Esophagus (tissue), 2 donors: ENCODE measurements around the gene LRP10. TPM values are rescaled to one million over a fixed set of nuclear protein-coding genes. Genes with fewer than 3 reads are reported as not detected.

Experiments
- H3K27ac ChIP-seq, 2 donors: one replicate each; pipeline ENCODE4 v1.5.1; 2013; ENCODE audit warnings: low read depth in 2 of 2, mild to moderate bottlenecking in 2 of 2, inconsistent platforms in 1 of 2, low read length in 1 of 2, moderate library complexity in 1 of 2
- H3K27me3 ChIP-seq, 2 donors: one replicate each; pipeline ENCODE4 v1.6.1; 2013; ENCODE audit warnings: low read length in 2 of 2, control low read depth in 1 of 2, mild to moderate bottlenecking in 1 of 2; ENCODE audit not compliant: insufficient read depth in 2 of 2, control insufficient read depth in 1 of 2
- H3K36me3 ChIP-seq, 2 donors: one replicate each; pipeline ENCODE4 v1.6.1; 2013; ENCODE audit warnings: low read length in 1 of 2; ENCODE audit not compliant: control insufficient read depth in 2 of 2, insufficient read depth in 2 of 2
- H3K4me1 ChIP-seq, 2 donors: one replicate each; pipeline ENCODE4 v1.6.1; 2013; ENCODE audit warnings: low read length in 1 of 2; ENCODE audit not compliant: control insufficient read depth in 2 of 2, insufficient read depth in 2 of 2
- H3K4me3 ChIP-seq, 2 donors: one replicate each; pipeline ENCODE4 v1.5.1; 2013; ENCODE audit warnings: low read length in 2 of 2, mild to moderate bottlenecking in 2 of 2, low read depth in 1 of 2, moderate library complexity in 1 of 2
- H3K9me3 ChIP-seq, 2 donors: one replicate each; pipeline ENCODE4 v1.6.1; 2013; ENCODE audit warnings: mild to moderate bottlenecking in 2 of 2, low read depth in 1 of 2, low read length in 1 of 2, moderate library complexity in 1 of 2; ENCODE audit not compliant: control insufficient read depth in 2 of 2, insufficient read depth in 1 of 2
- WGBS, 2 donors: extraction: QIAGEN DNeasy Blood & Tissue Kit; methylation state at CpG; one replicate each; pipeline ENCODE4 v1.1.7; 2013; 5-methylcytosine and 5-hydroxymethylcytosine counted together
- polyA plus RNA-seq, 2 donors: library from polyadenylated mRNA; stranded (reverse); fragments of 200-250 nt; gene quantifications; one replicate each; pipeline ENCODE4 v1.2.3, GENCODE V29; 2013
- donor health status: healthy with polysubstance abuse.
- donor health status: Bipolar disorder and iron deficiency.

Gene LRP10
- polyA plus RNA-seq, 2 donors: 69.8 to 129 TPM

DNA sequence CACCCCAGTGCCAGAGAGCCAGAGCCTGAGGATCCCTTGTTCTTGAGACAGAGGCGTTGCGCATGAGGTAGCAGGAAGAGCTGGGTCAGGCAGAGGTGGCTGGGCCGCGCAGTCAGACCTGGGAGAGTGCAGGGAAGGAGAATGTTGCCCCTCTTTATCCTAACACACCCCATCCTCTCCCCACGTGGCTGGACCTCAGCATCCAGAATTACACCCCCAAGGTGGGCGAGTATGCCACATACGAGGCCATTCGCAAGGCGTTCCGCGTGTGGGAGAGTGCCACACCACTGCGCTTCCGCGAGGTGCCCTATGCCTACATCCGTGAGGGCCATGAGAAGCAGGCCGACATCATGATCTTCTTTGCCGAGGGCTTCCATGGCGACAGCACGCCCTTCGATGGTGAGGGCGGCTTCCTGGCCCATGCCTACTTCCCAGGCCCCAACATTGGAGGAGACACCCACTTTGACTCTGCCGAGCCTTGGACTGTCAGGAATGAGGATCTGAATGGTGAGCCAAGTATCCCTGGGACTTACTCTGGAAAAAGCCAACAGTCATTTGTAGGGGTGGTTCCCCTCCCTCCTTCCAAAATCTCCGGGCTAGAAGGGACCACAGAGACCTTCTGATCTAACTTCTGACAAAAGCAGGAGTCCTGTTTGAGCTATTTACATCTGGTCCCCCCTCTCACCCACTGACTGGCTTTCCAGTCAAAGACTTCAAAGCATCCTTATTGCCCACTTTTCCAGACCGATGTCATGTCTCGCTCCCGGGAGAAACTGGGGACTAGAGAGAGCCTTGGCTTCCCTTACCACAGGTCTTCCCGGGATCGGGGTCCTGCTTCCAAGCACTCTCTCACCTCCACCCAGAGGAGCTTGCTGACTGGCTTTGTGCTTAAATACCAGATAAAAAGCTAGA lies 29.1 kb upstream of the LRP10 start:
- Histone ChIP-seq H3K9me3 (no peaks in the 10 kb centered on the region), H3K27ac (peak overlapping the region in 1 of 2 donors; percentile 13), H3K4me1 (peaks cover 9 to 24% of the 10 kb centered on the region in 2 donors), H3K36me3 (peaks cover 16 to 54% of the 10 kb centered on the region in 2 donors), H3K4me3 (no peak overlapping the region), H3K27me3 (no peaks in the 10 kb centered on the region)
- WGBS, 2 donors: 86 to 90% methylated on average over 28 of the region's 28 CpGs

DNA sequence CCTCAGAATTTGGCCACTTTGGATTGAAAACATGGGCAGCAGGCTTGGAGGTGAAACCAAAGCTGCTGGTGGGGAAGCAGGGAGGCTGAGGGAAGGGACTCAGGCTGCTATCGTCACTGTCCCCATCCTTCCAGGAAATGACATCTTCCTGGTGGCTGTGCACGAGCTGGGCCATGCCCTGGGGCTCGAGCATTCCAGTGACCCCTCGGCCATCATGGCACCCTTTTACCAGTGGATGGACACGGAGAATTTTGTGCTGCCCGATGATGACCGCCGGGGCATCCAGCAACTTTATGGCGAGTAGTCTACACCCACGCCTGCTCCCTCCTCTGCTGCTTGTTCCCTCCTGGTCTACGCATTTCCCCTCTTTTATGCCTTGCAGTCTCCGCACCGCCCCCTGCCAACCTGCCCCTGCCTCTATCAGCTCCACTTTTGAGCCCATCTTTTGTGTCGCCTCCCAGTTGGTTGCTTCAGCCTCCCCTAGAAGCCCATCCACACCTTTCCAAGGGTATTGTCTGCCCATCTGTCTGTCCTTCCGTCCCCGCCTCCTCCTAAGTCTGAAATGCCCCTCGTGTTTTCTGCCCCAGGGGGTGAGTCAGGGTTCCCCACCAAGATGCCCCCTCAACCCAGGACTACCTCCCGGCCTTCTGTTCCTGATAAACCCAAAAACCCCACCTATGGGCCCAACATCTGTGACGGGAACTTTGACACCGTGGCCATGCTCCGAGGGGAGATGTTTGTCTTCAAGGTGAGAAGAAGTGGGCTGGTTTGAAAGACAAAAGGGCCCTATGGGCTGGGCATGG lies 28.2 kb upstream of the LRP10 start:
- Histone ChIP-seq H3K36me3 (peaks cover 16 to 54% of the 10 kb centered on the region in 2 donors), H3K27ac (no peak overlapping the region), H3K27me3 (no peaks in the 10 kb centered on the region), H3K4me3 (no peak overlapping the region), H3K9me3 (no peaks in the 10 kb centered on the region), H3K4me1 (peaks cover 9 to 31% of the 10 kb centered on the region in 2 donors)
- WGBS, 2 donors: 82 to 84% methylated on average over 21 of the region's 21 CpGs

GRCh38 chr14:22844221-22845102 lies 27.1 kb upstream of the LRP10 start:
- peaks cover 9 to 34% of the 10 kb centered on the region in 2 donors for H3K4me1 ChIP-seq
- peak overlapping the region in 1 of 2 donors; percentile 37 for H3K27ac ChIP-seq
- H3K27me3 ChIP-seq: no peaks in the 10 kb centered on the region
- H3K4me3 ChIP-seq: no peak overlapping the region
- peaks cover 16 to 54% of the 10 kb centered on the region in 2 donors for H3K36me3 ChIP-seq
- WGBS, 2 donors: 88 to 91% methylated on average over 22 of the region's 22 CpGs
- no peaks in the 10 kb centered on the region for H3K9me3 ChIP-seq

DNA sequence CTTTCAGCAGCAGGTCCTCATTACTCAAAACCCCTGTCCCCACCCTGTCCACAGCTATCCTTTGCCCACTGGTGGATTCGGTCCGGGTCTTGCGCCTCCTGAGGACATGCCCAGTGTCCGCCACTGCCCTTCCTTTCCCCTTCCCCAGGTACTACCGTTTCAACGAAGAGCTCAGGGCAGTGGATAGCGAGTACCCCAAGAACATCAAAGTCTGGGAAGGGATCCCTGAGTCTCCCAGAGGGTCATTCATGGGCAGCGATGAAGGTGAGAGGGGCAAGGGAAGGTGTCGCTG lies 26.5 kb upstream of the LRP10 start:
- Histone ChIP-seq H3K36me3 (peaks cover 16 to 54% of the 10 kb centered on the region in 2 donors), H3K4me1 (peaks cover 9 to 35% of the 10 kb centered on the region in 2 donors), H3K4me3 (no peak overlapping the region), H3K27ac (no peak overlapping the region), H3K9me3 (no peaks in the 10 kb centered on the region), H3K27me3 (no peaks in the 10 kb centered on the region)
- WGBS, 2 donors: 83% methylated on average over 9 of the region's 9 CpGs

GRCh38 chr14:22845821-22846625 lies 25.5 kb upstream of the LRP10 start:
- Histone ChIP-seq H3K27me3 (no peaks in the 10 kb centered on the region), H3K4me3 (no peak overlapping the region), H3K36me3 (peaks cover 16 to 54% of the 10 kb centered on the region in 2 donors), H3K9me3 (no peaks in the 10 kb centered on the region), H3K4me1 (peaks cover 9 to 40% of the 10 kb centered on the region in 2 donors), H3K27ac (peak overlapping the region; percentile 5 to 14)
- WGBS, 2 donors: 85 to 88% methylated on average over 25 to 26 of the region's 26 CpGs

DNA sequence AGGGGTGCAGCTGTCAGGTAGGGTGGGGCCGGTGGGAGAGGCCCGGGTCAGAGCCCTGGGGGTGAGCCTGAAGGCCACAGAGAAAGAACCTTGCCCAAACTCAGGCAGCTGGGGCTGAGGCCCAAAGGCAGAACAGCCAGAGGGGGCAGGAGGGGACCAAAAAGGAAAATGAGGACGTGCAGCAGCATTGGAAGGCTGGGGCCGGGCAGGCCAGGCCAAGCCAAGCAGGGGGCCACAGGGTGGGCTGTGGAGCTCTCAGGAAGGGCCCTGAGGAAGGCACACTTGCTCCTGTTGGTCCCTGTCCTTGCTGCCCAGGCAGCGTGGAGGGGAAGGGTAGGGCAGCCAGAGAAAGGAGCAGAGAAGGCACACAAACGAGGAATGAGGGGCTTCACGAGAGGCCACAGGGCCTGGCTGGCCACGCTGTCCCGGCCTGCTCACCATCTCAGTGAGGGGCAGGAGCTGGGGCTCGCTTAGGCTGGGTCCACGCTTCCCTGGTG lies 24.7 kb upstream of the LRP10 start:
- H3K27ac ChIP-seq: peak overlapping the region; percentile 34 to 61
- no peak overlapping the region for H3K4me3 ChIP-seq
- no peaks in the 10 kb centered on the region for H3K9me3 ChIP-seq
- H3K36me3 ChIP-seq: peaks cover 16 to 46% of the 10 kb centered on the region in 2 donors
- H3K4me1 ChIP-seq: peaks cover 13 to 43% of the 10 kb centered on the region in 2 donors
- WGBS, 2 donors: 63 to 68% methylated on average over 7 to 11 of the region's 11 CpGs
- no peaks in the 10 kb centered on the region for H3K27me3 ChIP-seq

GRCh38 chr14:22847661-22848341 lies 23.7 kb upstream of the LRP10 start:
- Histone ChIP-seq H3K27me3 (no peaks in the 10 kb centered on the region), H3K27ac (peak overlapping the region; percentile 84 to 93), H3K9me3 (no peaks in the 10 kb centered on the region), H3K4me3 (no peak overlapping the region), H3K4me1 (peaks cover 13 to 39% of the 10 kb centered on the region in 2 donors), H3K36me3 (peaks cover 10 to 37% of the 10 kb centered on the region in 2 donors)
- WGBS, 2 donors: 28 to 37% methylated on average over 14 of the region's 14 CpGs
